ENCODE data around the gene OR51G1.
"Not testable (repeated sequence)": the region's sequence is repeated elsewhere in the genome, so short reads cannot be mapped to it uniquely, and the experiment has no call there.

Gene OR51G1

GRCh38 chr11:4955613-4956012, 31.5 kb upstream of the OR51G1 start, which contains the start of gene OR51A2:
OR51A2 (minus strand) TSS chr11:4955713; CDS start chr11:4955713, 0 bp downstream.
- not testable (repeated sequence) for H2BK12ac ChIP-seq (ENCODE audit: low read length in 2 of 2); H3K23ac ChIP-seq (ENCODE audit: low read length in 2 of 2); DNase-seq; H3K4me3 ChIP-seq (ENCODE audit: insufficient read depth in 1 of 2, low read depth in 1 of 2, low read length in 2 of 2); H3K27me3 ChIP-seq (ENCODE audit: control insufficient read depth in 1 of 2, insufficient read depth in 1 of 2, low read length in 2 of 2); H2AFZ ChIP-seq (ENCODE audit: low read depth, low read length); H3K9ac ChIP-seq (ENCODE audit: low read length); H3K18ac ChIP-seq (ENCODE audit: low read depth in 1 of 2, low read length in 2 of 2); H3K4me1 ChIP-seq (ENCODE audit: control insufficient read depth, insufficient read depth, low read depth, low read length); H2AK5ac ChIP-seq (ENCODE audit: low read length, severe bottlenecking); H3K9me3 ChIP-seq (ENCODE audit: control insufficient read depth, low read length); H4K91ac ChIP-seq (ENCODE audit: low read length); H3K36me3 ChIP-seq (ENCODE audit: control insufficient read depth in 1 of 2, insufficient read depth in 2 of 2, low read depth in 1 of 2, low read length in 2 of 2); H2BK15ac ChIP-seq (ENCODE audit: low read depth, poor library complexity, severe bottlenecking); H2BK5ac ChIP-seq (ENCODE audit: low read depth, low read length, poor library complexity, severe bottlenecking); H3K27ac ChIP-seq (ENCODE audit: low read length, poor library complexity, severe bottlenecking); H3K79me1 ChIP-seq (replicated peaks; ENCODE audit: low read length, poor library complexity, severe bottlenecking); H3K14ac ChIP-seq (ENCODE audit: low read length in 2 of 2); H2BK120ac ChIP-seq (ENCODE audit: low read depth, low read length); H3K4me2 ChIP-seq (ENCODE audit: low read length, poor library complexity, severe bottlenecking); H4K8ac ChIP-seq (ENCODE audit: low read length); H3K4ac ChIP-seq (ENCODE audit: low read depth in 1 of 2, low read length in 2 of 2)
- WGBS: 65% methylated on average over 2 of the region's 2 CpGs

- H3K36me3 ChIP-seq (ENCODE audit: control insufficient read depth in 1 of 2, insufficient read depth in 2 of 2, low read depth in 1 of 2, low read length in 2 of 2): no peaks in the 10 kb centered on the region
- H4K91ac ChIP-seq (ENCODE audit: low read length): no peak within 1 kb of the TSS
- no peak within 1 kb of the TSS for H3K4ac ChIP-seq (ENCODE audit: low read depth in 1 of 2, low read length in 2 of 2)
- no peak within 1 kb of the TSS for H3K4me3 ChIP-seq (ENCODE audit: insufficient read depth in 1 of 2, low read depth in 1 of 2, low read length in 2 of 2)
- no peak within 1 kb of the TSS for H3K14ac ChIP-seq (ENCODE audit: low read length in 2 of 2)
- H4K8ac ChIP-seq (ENCODE audit: low read length): no peak within 1 kb of the TSS
- H3K79me1 ChIP-seq (replicated peaks; ENCODE audit: low read length, poor library complexity, severe bottlenecking): no peaks in the 10 kb centered on the region
- no peak within 1 kb of the TSS for H3K27ac ChIP-seq (ENCODE audit: low read length, poor library complexity, severe bottlenecking)
- H3K9ac ChIP-seq (ENCODE audit: low read length): no peak within 1 kb of the TSS
- H2BK15ac ChIP-seq (ENCODE audit: low read depth, poor library complexity, severe bottlenecking): no peak within 1 kb of the TSS
- no peaks in the 10 kb centered on the region for H3K27me3 ChIP-seq (ENCODE audit: control insufficient read depth in 1 of 2, insufficient read depth in 1 of 2, low read length in 2 of 2)
- H3K9me3 ChIP-seq (ENCODE audit: control insufficient read depth, low read length): no peaks in the 10 kb centered on the region
- no peak within 1 kb of the TSS for H2AFZ ChIP-seq (ENCODE audit: low read depth, low read length)
- H2BK120ac ChIP-seq (ENCODE audit: low read depth, low read length): no peak within 1 kb of the TSS
- H3K4me2 ChIP-seq (ENCODE audit: low read length, poor library complexity, severe bottlenecking): no peak within 1 kb of the TSS
- H2BK5ac ChIP-seq (ENCODE audit: low read depth, low read length, poor library complexity, severe bottlenecking): no peak within 1 kb of the TSS
- no peak within 1 kb of the TSS for H3K23ac ChIP-seq (ENCODE audit: low read length in 2 of 2)
- no peak within 1 kb of the TSS for H2BK12ac ChIP-seq (ENCODE audit: low read length in 2 of 2)
- H2AK5ac ChIP-seq (ENCODE audit: low read length, severe bottlenecking): no peak within 1 kb of the TSS
- DNase-seq: no peak
- no peak within 1 kb of the TSS for H3K18ac ChIP-seq (ENCODE audit: low read depth in 1 of 2, low read length in 2 of 2)
- no peaks in the 10 kb centered on the region for H3K4me1 ChIP-seq (ENCODE audit: control insufficient read depth, insufficient read depth, low read depth, low read length)
Measured at GRCh38 chr11:4947505-4947904, 23.4 kb upstream of the OR51G1 start, which contains the start of gene OR51A4. OR51A4 (minus strand) TSS chr11:4947605; CDS start chr11:4947100, 505 bp downstream.

- no peak for DNase-seq
- H3K9me3 ChIP-seq (ENCODE audit: control insufficient read depth, low read length): no peaks in the 10 kb centered on the region
- H4K91ac ChIP-seq (ENCODE audit: low read length): no peak overlapping the region
- no peaks in the 10 kb centered on the region for H3K79me1 ChIP-seq (replicated peaks; ENCODE audit: low read length, poor library complexity, severe bottlenecking)
- no peak overlapping the region for H2AFZ ChIP-seq (ENCODE audit: low read depth, low read length)
- H3K4me2 ChIP-seq (ENCODE audit: low read length, poor library complexity, severe bottlenecking): no peak overlapping the region
- H3K9ac ChIP-seq (ENCODE audit: low read length): no peak overlapping the region
- H2BK5ac ChIP-seq (ENCODE audit: low read depth, low read length, poor library complexity, severe bottlenecking): no peak overlapping the region
- no peak overlapping the region for H2BK15ac ChIP-seq (ENCODE audit: low read depth, poor library complexity, severe bottlenecking)
- H3K23ac ChIP-seq (ENCODE audit: low read length in 2 of 2): no peak overlapping the region
- no peak overlapping the region for H3K4ac ChIP-seq (ENCODE audit: low read depth in 1 of 2, low read length in 2 of 2)
- H4K8ac ChIP-seq (ENCODE audit: low read length): no peak overlapping the region
- no peaks in the 10 kb centered on the region for H3K27me3 ChIP-seq (ENCODE audit: control insufficient read depth in 1 of 2, insufficient read depth in 1 of 2, low read length in 2 of 2)
- no peak overlapping the region for H3K4me3 ChIP-seq (ENCODE audit: insufficient read depth in 1 of 2, low read depth in 1 of 2, low read length in 2 of 2)
- H3K27ac ChIP-seq (ENCODE audit: low read length, poor library complexity, severe bottlenecking): no peak overlapping the region
- no peak overlapping the region for H2AK5ac ChIP-seq (ENCODE audit: low read length, severe bottlenecking)
- no peak overlapping the region for H2BK12ac ChIP-seq (ENCODE audit: low read length in 2 of 2)
- H3K14ac ChIP-seq (ENCODE audit: low read length in 2 of 2): no peak overlapping the region
- no peaks in the 10 kb centered on the region for H3K36me3 ChIP-seq (ENCODE audit: control insufficient read depth in 1 of 2, insufficient read depth in 2 of 2, low read depth in 1 of 2, low read length in 2 of 2)
- H3K4me1 ChIP-seq (ENCODE audit: control insufficient read depth, insufficient read depth, low read depth, low read length): no peaks in the 10 kb centered on the region
- H2BK120ac ChIP-seq (ENCODE audit: low read depth, low read length): no peak overlapping the region
- WGBS: no CpG with 5 or more reads among the region's 3 CpGs
- H3K18ac ChIP-seq (ENCODE audit: low read depth in 1 of 2, low read length in 2 of 2): no peak overlapping the region
Measured at GRCh38 chr11:4936745-4937144, 12.6 kb upstream of the OR51G1 start.

- Histone ChIP-seq H3K4me2 (ENCODE audit: low read length, poor library complexity, severe bottlenecking) (no peak overlapping the region), H4K91ac (ENCODE audit: low read length) (no peak overlapping the region), H3K9ac (ENCODE audit: low read length) (no peak overlapping the region), H3K27me3 (ENCODE audit: control insufficient read depth in 1 of 2, insufficient read depth in 1 of 2, low read length in 2 of 2) (no peaks in the 10 kb centered on the region), H3K4me3 (ENCODE audit: insufficient read depth in 1 of 2, low read depth in 1 of 2, low read length in 2 of 2) (no peak overlapping the region), H3K4me1 (ENCODE audit: control insufficient read depth, insufficient read depth, low read depth, low read length) (no peaks in the 10 kb centered on the region), H3K14ac (ENCODE audit: low read length in 2 of 2) (no peak overlapping the region), H2BK15ac (ENCODE audit: low read depth, poor library complexity, severe bottlenecking) (no peak overlapping the region), H3K27ac (ENCODE audit: low read length, poor library complexity, severe bottlenecking) (no peak overlapping the region), H3K9me3 (ENCODE audit: control insufficient read depth, low read length) (no peaks in the 10 kb centered on the region), H2BK5ac (ENCODE audit: low read depth, low read length, poor library complexity, severe bottlenecking) (no peak overlapping the region), H4K8ac (ENCODE audit: low read length) (no peak overlapping the region), H3K36me3 (ENCODE audit: control insufficient read depth in 1 of 2, insufficient read depth in 2 of 2, low read depth in 1 of 2, low read length in 2 of 2) (no peaks in the 10 kb centered on the region), H3K4ac (ENCODE audit: low read depth in 1 of 2, low read length in 2 of 2) (no peak overlapping the region), H3K23ac (ENCODE audit: low read length in 2 of 2) (no peak overlapping the region), H2BK120ac (ENCODE audit: low read depth, low read length) (no peak overlapping the region), H2AK5ac (ENCODE audit: low read length, severe bottlenecking) (no peak overlapping the region), H3K79me1 (replicated peaks; ENCODE audit: low read length, poor library complexity, severe bottlenecking) (no peaks in the 10 kb centered on the region), H3K18ac (ENCODE audit: low read depth in 1 of 2, low read length in 2 of 2) (no peak overlapping the region), H2BK12ac (ENCODE audit: low read length in 2 of 2) (no peak overlapping the region), H2AFZ (ENCODE audit: low read depth, low read length) (no peak overlapping the region)
- no peak for DNase-seq
- WGBS: 80% methylated on average over 4 of the region's 4 CpGs
Measured at GRCh38 chr11:4932751-4933150, 8.6 kb upstream of the OR51G1 start.
